GM23338 (cell line): Measurements from ENCODE around the gene ATP23. TPM values are rescaled to one million over a fixed set of nuclear protein-coding genes. Genes with fewer than 3 reads are reported as not detected.
A peak's percentile ranks its signal among the peaks of the same experiment; 100 is the strongest.

ENCODE experiments used
- ATAC-seq: fragments of 200-7000 bp; cut with Tn5 transposase; 3 replicates; pipeline ENCODE4 v1.9.1; 2020
- DNase-seq: peaks from one replicate; pipeline ENCODE4 v3.0.0-alpha.2; 2015; ENCODE audit warnings: low spot score
- H2AFZ ChIP-seq: fragments of 200-600 bp; sonication (generic); 2 replicates; pipeline ENCODE4 v1.8.0; 2016; ENCODE audit warnings: antibody characterized with exemption, mild to moderate bottlenecking, moderate library complexity
- H3F3A ChIP-seq: fragments of 200-600 bp; sonication (generic); replicated peaks from 2 replicates; pipeline ENCODE4 v1.8.0; 2017; ENCODE audit warnings: antibody characterized with exemption, mixed run types, low read depth
- H3K27ac ChIP-seq: fragments of 200-600 bp; sonication (generic); 2 replicates; pipeline ENCODE4 v1.6.1; 2016; ENCODE audit warnings: low read depth
- H3K27me3 ChIP-seq: fragments of 200-600 bp; sonication (generic); 2 replicates; pipeline ENCODE4 v1.8.0; 2016; ENCODE audit warnings: mild to moderate bottlenecking, mixed run types, moderate library complexity; ENCODE audit not compliant: insufficient read depth
- H3K36me3 ChIP-seq: fragments of 200-600 bp; sonication (generic); 2 replicates; pipeline ENCODE4 v1.8.0; 2016; ENCODE audit warnings: mild to moderate bottlenecking; ENCODE audit not compliant: insufficient read depth
- H3K4me1 ChIP-seq: fragments of 200-600 bp; sonication (generic); 2 replicates; pipeline ENCODE4 v1.8.0; 2016; ENCODE audit warnings: mild to moderate bottlenecking, moderate library complexity; ENCODE audit not compliant: insufficient read depth
- H3K4me2 ChIP-seq: fragments of 200-600 bp; sonication (generic); 2 replicates; pipeline ENCODE4 v1.7.1; 2017; ENCODE audit warnings: mixed run types
- H3K4me3 ChIP-seq: fragments of 200-600 bp; sonication (generic); 2 replicates; pipeline ENCODE4 v1.6.1; 2016; ENCODE audit warnings: mixed run types
- H3K79me2 ChIP-seq: fragments of 200-600 bp; sonication (generic); replicated peaks from 2 replicates; pipeline ENCODE4 v1.8.0; 2017; ENCODE audit warnings: mild to moderate bottlenecking; ENCODE audit not compliant: insufficient read depth
- H3K9me2 ChIP-seq: fragments of 200-600 bp; sonication (generic); 2 replicates; pipeline ENCODE4 v1.8.0; 2017; ENCODE audit not compliant: insufficient read depth
- H4K20me1 ChIP-seq: fragments of 200-600 bp; sonication (generic); replicated peaks from 2 replicates; pipeline ENCODE4 v1.8.0; 2017; ENCODE audit warnings: mild to moderate bottlenecking; ENCODE audit not compliant: insufficient read depth
- H3K27ac Mint-ChIP-seq: 2 replicates; pipeline ENCODE4 v1.8.0; 2020; ENCODE audit warnings: inconsistent platforms, mild to moderate bottlenecking, moderate library complexity, mixed read lengths
- H3K27me3 Mint-ChIP-seq: 3 replicates; pipeline ENCODE4 v1.8.0; 2022; ENCODE audit warnings: low read depth, mild to moderate bottlenecking, moderate library complexity, mixed read lengths, inconsistent platforms; ENCODE audit not compliant: insufficient read depth, poor library complexity
- H3K36me3 Mint-ChIP-seq: 3 replicates; pipeline ENCODE4 v1.8.0; 2021; ENCODE audit warnings: low read depth, mild to moderate bottlenecking, inconsistent platforms, moderate library complexity, mixed read lengths
- H3K4me1 Mint-ChIP-seq: 3 replicates; pipeline ENCODE4 v1.8.0; 2020; ENCODE audit warnings: mild to moderate bottlenecking, inconsistent platforms, mixed read lengths
- H3K4me3 Mint-ChIP-seq: 3 replicates; pipeline ENCODE4 v1.8.0; 2021; ENCODE audit warnings: moderate library complexity, mild to moderate bottlenecking, inconsistent platforms, mixed read lengths
- H3K9me3 Mint-ChIP-seq: 3 replicates; pipeline ENCODE4 v1.8.0; 2020; ENCODE audit warnings: moderate library complexity, mild to moderate bottlenecking, inconsistent platforms, mixed read lengths
- ETS1 ChIP-seq: IDR thresholded peaks from 2 replicates; pipeline ENCODE4 v1.6.1; 2016; ENCODE audit warnings: antibody characterized with exemption
- EZH2phosphoT487 ChIP-seq: fragments of 200-600 bp; sonication (generic); IDR thresholded peaks from one replicate; pipeline ENCODE4 v1.8.1; 2018; ENCODE audit warnings: antibody characterized with exemption; ENCODE audit not compliant: unreplicated experiment
- JUNB ChIP-seq: IDR thresholded peaks from one replicate; pipeline ENCODE4 v1.6.1; 2016; ENCODE audit warnings: antibody characterized with exemption; ENCODE audit not compliant: unreplicated experiment
- NANOG ChIP-seq: IDR thresholded peaks from 2 replicates; pipeline ENCODE4 v1.6.1; 2016; ENCODE audit warnings: antibody characterized with exemption, borderline replicate concordance
- STAT1 ChIP-seq: IDR thresholded peaks from one replicate; pipeline ENCODE4 v1.6.1; 2016; ENCODE audit warnings: antibody characterized with exemption; ENCODE audit not compliant: unreplicated experiment
- ZNF114 ChIP-seq: fragments of 250-450 bp; sonication (Bioruptor Pico); IDR thresholded peaks from 2 replicates; pipeline ENCODE4 v1.5.0; 2020; ENCODE audit warnings: mild to moderate bottlenecking, moderate library complexity
- ZNF331 ChIP-seq: fragments of 250-450 bp; sonication (Bioruptor Pico); IDR thresholded peaks from 2 replicates; pipeline ENCODE4 v1.5.0; 2020; ENCODE audit warnings: low read depth, mild to moderate bottlenecking, moderate library complexity
- polyA plus RNA-seq: library from polyadenylated mRNA; unstranded; fragments of >200 nt; fragmentation: Nextera tagmentation; extraction: Ambion mirVana; gene quantifications from 2 replicates; pipeline ENCODE4 v1.2.1, GENCODE V29; 2016
- total RNA-seq: library from RNA; depleted of rRNA; stranded (reverse); fragments of >200 nt; shearing (Covaris generic); gene quantifications from 2 replicates; pipeline ENCODE4 v1.2.3, GENCODE V29; 2014
- TF ChIP-seq, protein P1 (sequence below): IDR thresholded peaks from one replicate; pipeline ENCODE4 v1.6.1; 2018; ENCODE audit warnings: antibody characterized with exemption; ENCODE audit not compliant: unreplicated experiment

Gene ATP23
- total and polyA plus RNA-seq, 2 experiments from 2014 or later, result 14.7 to 21.0 TPM

DNA sequence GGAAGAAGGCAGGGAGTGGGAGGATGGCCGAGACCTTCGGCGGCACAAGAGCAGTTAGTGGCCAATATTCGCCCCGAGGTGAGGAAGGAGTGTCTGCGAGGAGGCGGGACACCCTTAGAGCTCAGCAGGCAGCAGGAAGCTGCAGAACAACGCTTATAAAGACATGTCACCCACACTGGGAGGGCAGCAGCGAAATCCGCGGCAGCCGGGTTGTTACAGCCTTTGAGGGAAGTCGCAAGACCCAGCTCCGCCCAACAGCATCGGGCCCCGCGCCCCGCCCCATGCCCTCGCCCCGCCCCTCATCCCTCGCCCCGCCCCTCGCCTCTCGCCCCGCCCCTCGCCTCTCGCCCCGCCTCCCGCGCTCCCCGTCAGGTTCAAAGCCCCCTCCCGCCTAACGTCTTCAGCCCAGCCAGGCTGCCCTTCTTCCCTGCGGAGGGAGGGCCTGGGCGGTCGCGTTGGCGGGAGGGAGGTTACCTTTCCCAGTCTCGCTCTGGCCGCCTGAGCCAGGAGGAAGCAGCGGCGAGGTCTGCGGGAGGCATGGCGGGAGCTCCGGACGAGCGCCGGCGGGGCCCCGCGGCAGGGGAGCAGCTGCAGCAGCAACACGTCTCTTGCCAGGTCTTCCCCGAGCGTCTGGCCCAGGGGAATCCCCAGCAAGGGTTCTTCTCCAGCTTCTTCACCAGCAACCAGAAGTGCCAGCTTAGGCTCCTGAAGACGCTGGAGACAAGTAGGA, at the start of gene ATP23 (continued):
- no peak for TF ChIP-seq ZNF331

DNA sequence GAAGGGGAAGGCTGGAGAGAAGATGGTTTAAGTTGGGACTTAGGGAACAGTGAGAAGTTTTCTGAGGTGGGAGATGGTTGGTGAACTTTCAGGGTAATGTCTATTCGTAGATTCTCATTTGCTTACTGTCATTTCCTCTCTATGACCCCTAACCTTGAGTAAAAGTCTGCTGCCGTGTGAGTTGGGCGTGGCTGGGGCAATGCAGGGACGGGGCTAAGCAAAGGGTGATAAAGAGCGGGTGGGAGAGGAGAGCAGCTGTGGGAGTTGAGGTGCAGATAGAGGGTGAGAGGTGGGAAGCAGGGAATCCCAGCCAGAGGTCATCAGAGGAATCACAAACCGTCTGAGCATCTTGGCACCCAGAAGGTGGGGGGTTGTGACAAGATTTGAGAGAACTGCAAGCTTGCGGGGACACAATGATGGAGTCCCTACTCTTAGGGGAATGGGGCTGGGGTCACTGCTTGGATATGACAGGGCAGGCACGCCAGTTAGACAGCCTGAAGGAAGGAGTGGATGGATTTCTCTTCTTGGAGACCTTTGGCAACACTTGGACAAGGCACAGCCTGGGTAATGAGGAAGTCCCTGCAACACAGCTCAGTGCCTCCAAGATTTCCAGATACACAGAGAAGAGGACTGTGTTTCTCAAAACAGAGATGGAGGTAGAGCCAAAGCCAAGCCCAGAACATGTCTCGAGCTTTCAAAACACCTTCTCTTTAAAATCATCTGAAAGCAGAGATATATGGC, 49.0 kb upstream of the ATP23 start:
- DNase-seq, result no peak
- no peak overlapping the region for H3K27ac Mint-ChIP-seq

DNA sequence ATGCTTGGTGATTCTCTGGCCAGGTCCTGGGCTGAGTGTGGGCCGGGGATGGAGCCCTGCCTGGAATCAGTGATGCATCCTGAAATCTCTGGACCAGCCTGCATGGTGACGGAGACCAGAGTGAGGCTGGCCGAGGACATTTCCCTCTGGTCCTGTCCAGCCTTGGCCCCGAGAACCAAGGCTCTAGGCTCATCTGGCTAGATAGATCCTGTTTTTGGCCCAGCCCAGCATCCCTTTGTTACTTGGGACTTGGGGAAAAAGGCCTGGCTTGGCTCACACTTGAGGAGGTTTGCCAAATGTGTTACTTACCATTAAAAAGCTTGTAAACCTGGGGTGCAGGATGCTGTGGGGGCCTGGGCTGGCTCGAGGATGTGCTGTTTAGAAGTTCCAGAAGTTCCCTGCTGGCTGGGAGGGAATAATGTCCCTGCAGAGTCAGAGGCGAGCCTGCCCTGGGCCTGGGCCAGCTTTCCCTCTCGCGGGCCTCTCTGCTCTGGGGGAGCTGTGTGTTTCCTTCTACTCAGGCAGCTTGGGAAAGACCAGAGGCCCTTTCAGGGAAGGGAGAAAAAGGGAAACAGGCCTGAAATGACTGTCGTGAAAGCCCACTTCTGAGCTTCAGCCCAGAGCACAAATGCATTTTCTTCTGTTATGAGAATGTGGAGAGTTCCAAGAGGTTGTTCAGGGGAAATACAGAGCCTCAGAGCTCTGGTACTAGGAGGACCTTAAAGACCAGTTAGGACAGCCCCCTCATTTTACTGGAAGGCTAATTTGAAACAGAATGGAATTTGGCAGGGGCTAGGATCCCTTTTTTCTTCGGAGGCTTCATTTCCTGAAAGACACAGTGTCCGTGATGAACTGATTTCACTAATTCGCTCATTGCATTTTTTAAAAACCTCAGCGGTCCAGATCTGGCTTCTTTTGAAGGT, 47.7 kb upstream of the ATP23 start:
- Mint-ChIP-seq H3K27ac (peak overlapping the region; percentile 83), H3K36me3 (no peaks in the 10 kb centered on the region; the same call in 2 of the 3 replicates), H3K4me1 (peaks cover 52% of the 10 kb centered on the region), H3K27me3 (peaks cover 27% of the 10 kb centered on the region), H3K9me3 (no peaks in the 10 kb centered on the region), H3K4me3 (peak overlapping the region; percentile 50)
- Histone ChIP-seq H3K79me2 (no peaks in the 10 kb centered on the region), H3F3A (0 out of 2 replicates have a peak, but pooled peaks cover 6% of the 10 kb centered on the region), H3K9me2 (no peaks in the 10 kb centered on the region), H4K20me1 (no peaks in the 10 kb centered on the region), H2AFZ (peak overlapping the region; percentile 92), H3K36me3 (no peaks in the 10 kb centered on the region), H3K4me3 (no peak overlapping the region), H3K4me1 (peaks cover 33% of the 10 kb centered on the region), H3K4me2 (peak overlapping the region; percentile 53; the same call in 1 of the 2 replicates), H3K27ac (peak overlapping the region; percentile 78; the same call in 1 of the 2 replicates), H3K27me3 (peaks cover 24% of the 10 kb centered on the region; the same call in 1 of the 2 replicates)
- peak; percentile 61 for DNase-seq
- ATAC-seq, result peak; percentile 50
- no peak for TF ChIP-seq EZH2phosphoT487
- TF ChIP-seq, protein P1, sequence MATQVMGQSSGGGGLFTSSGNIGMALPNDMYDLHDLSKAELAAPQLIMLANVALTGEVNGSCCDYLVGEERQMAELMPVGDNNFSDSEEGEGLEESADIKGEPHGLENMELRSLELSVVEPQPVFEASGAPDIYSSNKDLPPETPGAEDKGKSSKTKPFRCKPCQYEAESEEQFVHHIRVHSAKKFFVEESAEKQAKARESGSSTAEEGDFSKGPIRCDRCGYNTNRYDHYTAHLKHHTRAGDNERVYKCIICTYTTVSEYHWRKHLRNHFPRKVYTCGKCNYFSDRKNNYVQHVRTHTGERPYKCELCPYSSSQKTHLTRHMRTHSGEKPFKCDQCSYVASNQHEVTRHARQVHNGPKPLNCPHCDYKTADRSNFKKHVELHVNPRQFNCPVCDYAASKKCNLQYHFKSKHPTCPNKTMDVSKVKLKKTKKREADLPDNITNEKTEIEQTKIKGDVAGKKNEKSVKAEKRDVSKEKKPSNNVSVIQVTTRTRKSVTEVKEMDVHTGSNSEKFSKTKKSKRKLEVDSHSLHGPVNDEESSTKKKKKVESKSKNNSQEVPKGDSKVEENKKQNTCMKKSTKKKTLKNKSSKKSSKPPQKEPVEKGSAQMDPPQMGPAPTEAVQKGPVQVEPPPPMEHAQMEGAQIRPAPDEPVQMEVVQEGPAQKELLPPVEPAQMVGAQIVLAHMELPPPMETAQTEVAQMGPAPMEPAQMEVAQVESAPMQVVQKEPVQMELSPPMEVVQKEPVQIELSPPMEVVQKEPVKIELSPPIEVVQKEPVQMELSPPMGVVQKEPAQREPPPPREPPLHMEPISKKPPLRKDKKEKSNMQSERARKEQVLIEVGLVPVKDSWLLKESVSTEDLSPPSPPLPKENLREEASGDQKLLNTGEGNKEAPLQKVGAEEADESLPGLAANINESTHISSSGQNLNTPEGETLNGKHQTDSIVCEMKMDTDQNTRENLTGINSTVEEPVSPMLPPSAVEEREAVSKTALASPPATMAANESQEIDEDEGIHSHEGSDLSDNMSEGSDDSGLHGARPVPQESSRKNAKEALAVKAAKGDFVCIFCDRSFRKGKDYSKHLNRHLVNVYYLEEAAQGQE, result no peak
- no peak for TF ChIP-seq ZNF114
- no peak for TF ChIP-seq JUNB
- TF ChIP-seq ZNF331, result no peak

More for the DNA sequence above, 49.0 kb upstream of the ATP23 start:
- 0 out of 2 replicates have a peak overlapping the region, but pooled peaks have one; percentile 66 for H2AFZ ChIP-seq
- peaks cover 21% of the 10 kb centered on the region for H3K27me3 Mint-ChIP-seq
- H3K27me3 ChIP-seq, result peaks cover 14% of the 10 kb centered on the region; the same call in 1 of the 2 replicates
- no peaks in the 10 kb centered on the region for H3K36me3 ChIP-seq
- 0 out of 2 replicates have a peak, but pooled peaks cover 5% of the 10 kb centered on the region for H3F3A ChIP-seq
- no peaks in the 10 kb centered on the region for H3K9me3 Mint-ChIP-seq
- H3K9me2 ChIP-seq, result no peaks in the 10 kb centered on the region
- no peak for ATAC-seq
- no peak overlapping the region for H3K4me3 Mint-ChIP-seq
- no peaks in the 10 kb centered on the region; the same call in 2 of the 3 replicates for H3K36me3 Mint-ChIP-seq
- H3K4me2 ChIP-seq, result no peak overlapping the region
- peaks cover 55% of the 10 kb centered on the region for H3K4me1 Mint-ChIP-seq
- H3K4me3 ChIP-seq, result no peak overlapping the region
- TF ChIP-seq ZNF114 (no peak), ETS1 (no peak), NANOG (no peak), STAT1 (no peak)
- H3K4me1 ChIP-seq, result peaks cover 37% of the 10 kb centered on the region
- no peaks in the 10 kb centered on the region for H3K79me2 ChIP-seq
- no peak overlapping the region for H3K27ac ChIP-seq
- H4K20me1 ChIP-seq, result no peaks in the 10 kb centered on the region
